Peyer's patch (tissue), 4 donors: ENCODE results near the gene HPS6.

Experiments used
- POLR2A ChIP-seq, 2 donors: fragments of 450-650 bp; IDR thresholded peaks; one replicate each; pipeline ENCODE4 v1.5.1; 2017; ENCODE audit warnings: antibody characterized with exemption in 2 of 2, mild to moderate bottlenecking in 2 of 2, moderate library complexity in 2 of 2
- TF ChIP-seq, protein P1 (sequence below), 6 experiments: fragments of 450-650 bp in 4 of 6; fragments of 200-600 bp in 2 of 6; sonication (generic) in 1 of 6; IDR thresholded peaks; one replicate each; pipeline ENCODE4 v1.5.1; 2017 to 2019; ENCODE audit warnings: antibody characterized with exemption in 6 of 6, mild to moderate bottlenecking in 3 of 6, moderate library complexity in 1 of 6

DNA sequence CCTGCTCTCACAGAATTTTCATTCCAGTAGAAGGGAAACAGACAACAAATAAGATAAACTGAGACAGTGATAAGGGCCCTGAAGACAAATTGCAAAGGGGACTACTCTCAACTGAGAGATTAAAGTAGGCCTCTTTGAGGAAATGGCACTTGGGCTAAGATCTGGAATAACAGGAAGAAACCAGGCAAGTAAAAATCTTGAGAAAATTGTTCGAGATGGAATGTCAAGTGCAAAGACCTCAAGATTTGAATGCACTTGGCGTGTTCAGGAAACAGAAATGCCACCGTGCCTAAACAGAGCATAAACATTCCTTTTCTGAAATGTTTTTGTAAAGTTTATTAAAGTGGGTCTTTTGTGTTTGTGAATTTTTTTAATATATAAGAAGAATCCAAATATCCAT is 19.9 kb upstream of the HPS6 start:
- TF ChIP-seq, protein P1, sequence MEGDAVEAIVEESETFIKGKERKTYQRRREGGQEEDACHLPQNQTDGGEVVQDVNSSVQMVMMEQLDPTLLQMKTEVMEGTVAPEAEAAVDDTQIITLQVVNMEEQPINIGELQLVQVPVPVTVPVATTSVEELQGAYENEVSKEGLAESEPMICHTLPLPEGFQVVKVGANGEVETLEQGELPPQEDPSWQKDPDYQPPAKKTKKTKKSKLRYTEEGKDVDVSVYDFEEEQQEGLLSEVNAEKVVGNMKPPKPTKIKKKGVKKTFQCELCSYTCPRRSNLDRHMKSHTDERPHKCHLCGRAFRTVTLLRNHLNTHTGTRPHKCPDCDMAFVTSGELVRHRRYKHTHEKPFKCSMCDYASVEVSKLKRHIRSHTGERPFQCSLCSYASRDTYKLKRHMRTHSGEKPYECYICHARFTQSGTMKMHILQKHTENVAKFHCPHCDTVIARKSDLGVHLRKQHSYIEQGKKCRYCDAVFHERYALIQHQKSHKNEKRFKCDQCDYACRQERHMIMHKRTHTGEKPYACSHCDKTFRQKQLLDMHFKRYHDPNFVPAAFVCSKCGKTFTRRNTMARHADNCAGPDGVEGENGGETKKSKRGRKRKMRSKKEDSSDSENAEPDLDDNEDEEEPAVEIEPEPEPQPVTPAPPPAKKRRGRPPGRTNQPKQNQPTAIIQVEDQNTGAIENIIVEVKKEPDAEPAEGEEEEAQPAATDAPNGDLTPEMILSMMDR (IDR thresholded peaks at IDR 0.05) = no peak
- no peak for TF ChIP-seq POLR2A (IDR thresholded peaks at IDR 0.05)
